Hepatocyte (in vitro differentiated cells): ENCODE results near the gene CAPN11.
"Not testable (repeated sequence)": the region's sequence is repeated elsewhere in the genome, so short reads cannot be mapped to it uniquely, and the experiment has no call there.

Experiments used
- EZH2 ChIP-seq: fragments of 200-600 bp; sonication (generic); IDR thresholded peaks from 2 replicates; pipeline ENCODE4 v1.6.1; 2016; ENCODE audit warnings: antibody characterized with exemption, mild to moderate bottlenecking, borderline replicate concordance
- TF ChIP-seq, protein P1 (sequence below): fragments of 200-600 bp; sonication (generic); IDR thresholded peaks from 2 replicates; pipeline ENCODE4 v1.5.1; 2016; ENCODE audit warnings: antibody characterized with exemption, mild to moderate bottlenecking; ENCODE audit not compliant: poor library complexity

DNA sequence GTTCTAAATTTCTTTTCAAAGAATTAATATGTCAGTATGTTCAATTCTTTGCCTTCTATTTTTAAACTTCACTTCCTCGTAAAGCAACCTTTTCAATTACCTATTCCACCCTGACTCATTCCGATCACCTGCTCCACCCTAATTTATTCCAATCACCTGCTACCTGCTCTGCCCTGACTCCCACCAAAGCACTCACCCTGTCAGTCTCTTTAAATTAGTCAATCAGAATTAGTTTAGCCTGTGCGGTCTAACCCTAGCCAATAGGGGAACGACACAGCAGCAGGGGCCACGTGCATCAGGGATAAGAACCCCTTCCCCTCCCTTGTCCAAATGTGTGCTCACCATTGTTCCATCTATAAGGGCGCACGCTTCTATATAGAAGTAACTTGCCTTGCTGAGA lies 26.7 kb downstream of the CAPN11 start:
- TF ChIP-seq, protein P1, sequence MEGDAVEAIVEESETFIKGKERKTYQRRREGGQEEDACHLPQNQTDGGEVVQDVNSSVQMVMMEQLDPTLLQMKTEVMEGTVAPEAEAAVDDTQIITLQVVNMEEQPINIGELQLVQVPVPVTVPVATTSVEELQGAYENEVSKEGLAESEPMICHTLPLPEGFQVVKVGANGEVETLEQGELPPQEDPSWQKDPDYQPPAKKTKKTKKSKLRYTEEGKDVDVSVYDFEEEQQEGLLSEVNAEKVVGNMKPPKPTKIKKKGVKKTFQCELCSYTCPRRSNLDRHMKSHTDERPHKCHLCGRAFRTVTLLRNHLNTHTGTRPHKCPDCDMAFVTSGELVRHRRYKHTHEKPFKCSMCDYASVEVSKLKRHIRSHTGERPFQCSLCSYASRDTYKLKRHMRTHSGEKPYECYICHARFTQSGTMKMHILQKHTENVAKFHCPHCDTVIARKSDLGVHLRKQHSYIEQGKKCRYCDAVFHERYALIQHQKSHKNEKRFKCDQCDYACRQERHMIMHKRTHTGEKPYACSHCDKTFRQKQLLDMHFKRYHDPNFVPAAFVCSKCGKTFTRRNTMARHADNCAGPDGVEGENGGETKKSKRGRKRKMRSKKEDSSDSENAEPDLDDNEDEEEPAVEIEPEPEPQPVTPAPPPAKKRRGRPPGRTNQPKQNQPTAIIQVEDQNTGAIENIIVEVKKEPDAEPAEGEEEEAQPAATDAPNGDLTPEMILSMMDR: not testable (repeated sequence)
- TF ChIP-seq EZH2: not testable (repeated sequence)
